Coronary artery (tissue), 2 donors: ENCODE measurements around the gene TMEM208.

Experiments
- DNase-seq: peaks from one replicate; pipeline ENCODE4 v3.0.0-alpha.2; 2017; ENCODE audit warnings: low spot score
- H3K27ac ChIP-seq, 2 donors: fragments of 200-600 bp; sonication (generic); one replicate each; pipeline ENCODE4 v1.5.1; 2016 to 2019
- H3K4me3 ChIP-seq: fragments of 200-600 bp; sonication (generic); 2 replicates; pipeline ENCODE4 v1.5.1; 2016; ENCODE audit warnings: mild to moderate bottlenecking, moderate library complexity
- TF ChIP-seq, protein P1 (sequence below): fragments of 200-600 bp; sonication (generic); IDR thresholded peaks from one replicate; pipeline ENCODE4 v1.5.1; 2019; ENCODE audit warnings: antibody characterized with exemption

The TMEM208 gene

GRCh38 chr16:67191995-67192681 lies 34.8 kb upstream of the TMEM208 start, which contains the start of gene E2F4:
TSS of gene E2F4 (plus strand) at chr16:67192155. CDS start at chr16:67192228, 73 bp downstream.
- peak; percentile 93 for DNase-seq
- Histone ChIP-seq H3K27ac (peak within 1 kb of the TSS; percentile 24 to 86), H3K4me3 (peak within 1 kb of the TSS; percentile 96)
- TF ChIP-seq, protein P1, sequence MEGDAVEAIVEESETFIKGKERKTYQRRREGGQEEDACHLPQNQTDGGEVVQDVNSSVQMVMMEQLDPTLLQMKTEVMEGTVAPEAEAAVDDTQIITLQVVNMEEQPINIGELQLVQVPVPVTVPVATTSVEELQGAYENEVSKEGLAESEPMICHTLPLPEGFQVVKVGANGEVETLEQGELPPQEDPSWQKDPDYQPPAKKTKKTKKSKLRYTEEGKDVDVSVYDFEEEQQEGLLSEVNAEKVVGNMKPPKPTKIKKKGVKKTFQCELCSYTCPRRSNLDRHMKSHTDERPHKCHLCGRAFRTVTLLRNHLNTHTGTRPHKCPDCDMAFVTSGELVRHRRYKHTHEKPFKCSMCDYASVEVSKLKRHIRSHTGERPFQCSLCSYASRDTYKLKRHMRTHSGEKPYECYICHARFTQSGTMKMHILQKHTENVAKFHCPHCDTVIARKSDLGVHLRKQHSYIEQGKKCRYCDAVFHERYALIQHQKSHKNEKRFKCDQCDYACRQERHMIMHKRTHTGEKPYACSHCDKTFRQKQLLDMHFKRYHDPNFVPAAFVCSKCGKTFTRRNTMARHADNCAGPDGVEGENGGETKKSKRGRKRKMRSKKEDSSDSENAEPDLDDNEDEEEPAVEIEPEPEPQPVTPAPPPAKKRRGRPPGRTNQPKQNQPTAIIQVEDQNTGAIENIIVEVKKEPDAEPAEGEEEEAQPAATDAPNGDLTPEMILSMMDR = no peak

DNA sequence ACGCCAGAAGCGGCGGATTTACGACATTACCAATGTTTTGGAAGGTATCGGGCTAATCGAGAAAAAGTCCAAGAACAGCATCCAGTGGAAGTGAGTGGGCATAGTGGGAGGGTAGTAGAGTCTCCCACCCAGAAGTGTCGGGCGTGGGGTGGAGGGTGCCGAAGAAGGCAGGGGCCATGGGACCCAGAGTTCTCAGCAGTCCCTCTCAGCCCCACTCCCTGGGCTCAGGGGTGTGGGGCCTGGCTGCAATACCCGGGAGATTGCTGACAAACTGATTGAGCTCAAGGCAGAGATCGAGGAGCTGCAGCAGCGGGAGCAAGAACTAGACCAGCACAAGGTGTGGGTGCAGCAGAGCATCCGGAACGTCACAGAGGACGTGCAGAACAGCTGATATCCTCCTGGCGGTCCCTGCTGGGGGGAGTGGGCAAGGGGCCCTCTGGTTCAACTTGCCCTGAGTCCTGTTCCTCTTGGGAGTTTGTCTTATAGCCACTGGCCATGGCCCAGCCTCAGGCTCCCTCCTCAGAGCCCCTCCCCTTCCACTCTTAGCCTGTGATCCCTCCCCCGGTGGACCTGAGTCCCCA lies 34.1 kb upstream of the TMEM208 start:
- peak overlapping the region; percentile 96 for H3K4me3 ChIP-seq
- H3K27ac ChIP-seq = peak overlapping the region in 1 of 2 donors; percentile 86
- no peak for DNase-seq
- TF ChIP-seq, protein P1 = no peak

- no peak overlapping the region for H3K27ac ChIP-seq
- TF ChIP-seq, protein P1 = no peak
- peak overlapping the region; percentile 96 for H3K4me3 ChIP-seq
- DNase-seq = no peak
Observed at GRCh38 chr16:67193536-67193935, 33.4 kb upstream of the TMEM208 start.

DNA sequence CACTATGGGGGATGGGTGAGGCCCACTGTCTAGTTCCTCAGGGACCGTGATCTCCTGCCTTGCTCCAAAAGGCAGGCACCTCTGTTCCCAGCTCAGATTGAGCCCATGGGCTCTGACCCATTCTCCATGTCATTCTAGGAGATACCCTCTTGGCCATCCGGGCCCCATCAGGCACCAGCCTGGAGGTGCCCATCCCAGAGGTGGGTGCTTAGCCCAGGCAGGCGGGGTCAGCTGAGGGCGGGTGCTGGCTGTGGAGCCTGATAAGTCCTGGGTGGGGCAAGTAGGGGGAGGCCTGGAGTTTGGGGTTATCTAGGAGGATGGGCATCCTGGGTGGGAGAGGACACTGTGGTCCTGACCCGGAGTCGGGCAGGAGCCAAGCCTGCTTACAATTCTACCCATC lies 32.7 kb upstream of the TMEM208 start:
- no peak overlapping the region for H3K4me3 ChIP-seq
- DNase-seq = no peak
- TF ChIP-seq, protein P1 = no peak
- H3K27ac ChIP-seq = no peak overlapping the region

- no peak for DNase-seq
- TF ChIP-seq, protein P1 = no peak
- H3K27ac ChIP-seq = no peak overlapping the region
- H3K4me3 ChIP-seq = no peak overlapping the region
Observed at GRCh38 chr16:67195676-67196075, 31.3 kb upstream of the TMEM208 start.

GRCh38 chr16:67196881-67197280 lies 30.0 kb upstream of the TMEM208 start:
- Histone ChIP-seq H3K4me3 (no peak overlapping the region), H3K27ac (no peak overlapping the region)
- DNase-seq = no peak
- TF ChIP-seq, protein P1 = no peak

DNA sequence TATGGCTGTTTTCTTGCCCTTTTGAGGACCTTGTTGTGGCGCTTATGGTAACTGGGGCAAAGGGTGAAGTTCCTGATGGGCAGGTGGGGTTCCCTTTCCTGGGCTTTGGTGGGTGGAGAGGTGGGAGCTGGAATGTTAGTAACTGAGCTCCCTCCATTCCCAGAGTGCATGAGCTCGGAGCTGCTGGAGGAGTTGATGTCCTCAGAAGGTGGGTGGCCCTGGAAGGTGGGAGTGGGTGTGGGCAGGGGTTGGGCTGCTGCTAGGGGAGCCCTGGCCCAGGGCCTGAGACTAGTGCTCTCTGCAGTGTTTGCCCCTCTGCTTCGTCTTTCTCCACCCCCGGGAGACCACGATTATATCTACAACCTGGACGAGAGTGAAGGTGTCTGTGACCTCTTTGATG lies 29.2 kb upstream of the TMEM208 start:
- Histone ChIP-seq H3K4me3 (no peak overlapping the region), H3K27ac (no peak overlapping the region)
- DNase-seq = no peak
- TF ChIP-seq, protein P1 = no peak
